HG03280 (cell line): ENCODE measurements around the gene F2RL2.
"Not testable (repeated sequence)": the region's sequence is repeated elsewhere in the genome, so short reads cannot be mapped to it uniquely, and the experiment has no call there.

ENCODE experiments used
- ATAC-seq: cut with Tn5 transposase; IDR thresholded peaks from one replicate; pipeline ENCODE4 v1.9.1; 2021; ENCODE audit warnings: mild to moderate bottlenecking, moderate library complexity; ENCODE audit not compliant: unreplicated experiment

Gene F2RL2

DNA sequence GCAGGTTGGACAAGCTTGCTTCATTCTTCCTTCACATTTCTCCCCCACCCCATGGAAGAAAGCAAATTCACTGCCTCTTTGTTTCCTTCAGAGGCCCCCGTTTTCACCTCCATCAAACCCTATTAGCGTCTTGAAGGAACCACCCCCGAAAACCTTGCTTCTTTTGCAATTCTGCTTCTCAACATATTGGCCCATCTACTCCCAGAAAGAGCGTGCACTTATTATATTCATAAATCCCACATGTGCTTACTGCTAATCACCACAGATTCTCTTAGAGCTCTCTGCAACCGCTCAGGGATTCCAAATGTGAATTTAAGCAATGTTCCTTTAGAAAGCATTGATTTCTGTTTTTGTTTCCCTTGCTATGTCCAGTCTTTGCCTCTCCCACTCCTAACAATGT lies 1.1 kb downstream of the F2RL2 start:
- ATAC-seq: no peak

DNA sequence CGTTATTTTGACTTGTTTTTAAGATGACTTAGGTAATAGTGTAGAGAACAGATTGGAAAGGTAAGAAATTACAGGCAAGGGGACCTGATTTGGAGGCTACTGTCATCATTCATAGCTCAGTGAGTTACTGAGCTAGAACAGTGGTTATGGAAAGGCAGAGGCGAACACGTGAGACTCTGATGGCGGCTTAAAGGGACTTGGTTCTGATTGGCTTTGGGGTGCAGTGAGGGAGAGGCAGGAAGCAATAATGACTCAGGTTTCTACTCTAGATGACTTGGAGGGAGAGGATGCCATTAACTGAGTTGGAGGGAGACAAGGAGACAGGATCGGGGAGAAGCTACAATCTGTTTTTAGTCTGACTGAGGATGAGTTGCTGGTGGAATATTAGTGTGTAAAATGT lies 3.0 kb downstream of the F2RL2 start:
- ATAC-seq: no peak

DNA sequence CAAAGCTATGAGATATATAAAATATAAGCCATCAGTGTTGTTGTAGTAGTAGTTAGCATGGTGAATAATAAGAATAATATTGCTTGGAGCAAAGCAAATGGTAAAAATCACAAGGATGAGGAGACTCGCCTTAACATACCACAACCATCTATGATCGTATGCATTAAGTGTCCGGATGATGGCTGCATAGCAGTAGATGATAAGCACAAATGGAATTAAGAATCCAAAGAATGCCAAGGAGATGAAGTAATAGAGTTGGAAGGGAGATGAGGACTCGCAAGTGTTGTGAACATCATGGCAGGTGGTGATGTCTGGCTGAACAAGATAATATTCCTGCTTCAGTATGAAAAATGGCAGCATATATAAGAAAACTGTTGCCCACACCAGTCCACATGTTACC lies 5.5 kb downstream of the F2RL2 start:
- no peak for ATAC-seq

DNA sequence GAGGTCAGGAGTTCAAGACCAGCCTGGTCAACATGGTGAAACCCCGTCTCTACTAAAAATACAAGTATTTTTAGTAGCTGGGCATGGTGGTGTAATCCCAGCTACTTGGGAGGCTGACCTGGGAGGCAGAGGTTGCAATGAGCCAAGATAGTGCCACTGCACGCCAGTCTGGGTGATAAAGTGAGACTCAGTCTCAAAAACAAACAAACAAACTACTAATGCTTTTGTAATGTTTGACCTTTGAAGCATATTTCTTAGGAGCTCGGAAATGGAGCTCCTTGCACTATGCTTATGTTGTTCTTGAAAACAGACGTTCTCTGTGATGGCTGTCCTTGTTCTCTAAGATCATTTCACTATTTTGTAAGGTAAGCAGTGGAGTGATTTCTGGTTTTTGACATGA lies 6.0 kb downstream of the F2RL2 start:
- ATAC-seq: no peak

DNA sequence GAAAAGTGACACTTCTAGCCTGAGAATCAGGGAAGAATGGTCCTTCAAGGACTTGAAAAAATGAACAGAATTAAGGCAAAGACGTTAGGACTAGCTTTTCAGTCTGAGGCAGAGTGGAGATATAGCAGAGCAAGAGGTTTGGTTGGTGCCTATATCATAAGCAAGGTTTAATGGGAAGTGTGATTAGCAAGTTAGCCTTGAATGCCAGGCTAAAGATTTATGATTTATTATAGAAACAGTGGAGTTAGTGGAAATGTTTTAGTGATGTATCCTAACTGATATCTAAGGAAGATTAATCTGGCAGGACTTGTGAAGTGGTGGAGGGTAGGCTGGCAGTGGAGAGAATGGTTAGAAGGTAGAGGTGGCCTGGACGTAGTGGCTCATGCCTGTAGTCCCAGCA lies 7.0 kb downstream of the F2RL2 start:
- no peak for ATAC-seq

DNA sequence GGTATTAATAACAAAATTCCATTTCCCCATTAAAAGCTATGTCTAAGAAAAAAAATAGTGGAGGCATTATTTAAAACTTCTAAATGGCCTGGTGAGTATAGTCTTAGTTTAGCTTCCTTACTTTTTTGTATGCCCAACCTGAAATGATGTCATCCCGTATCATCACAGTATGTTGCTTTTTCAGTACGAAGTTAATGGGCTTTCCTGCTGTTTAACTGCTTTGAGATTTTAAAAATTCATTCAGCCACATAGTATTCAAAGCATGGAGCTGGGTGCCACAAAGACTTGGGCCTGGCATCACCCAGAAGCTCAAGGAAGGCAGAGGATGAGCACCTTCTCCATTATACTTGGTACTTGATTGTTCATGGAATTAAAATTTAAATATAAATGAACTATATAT lies 7.4 kb downstream of the F2RL2 start:
- ATAC-seq: no peak

DNA sequence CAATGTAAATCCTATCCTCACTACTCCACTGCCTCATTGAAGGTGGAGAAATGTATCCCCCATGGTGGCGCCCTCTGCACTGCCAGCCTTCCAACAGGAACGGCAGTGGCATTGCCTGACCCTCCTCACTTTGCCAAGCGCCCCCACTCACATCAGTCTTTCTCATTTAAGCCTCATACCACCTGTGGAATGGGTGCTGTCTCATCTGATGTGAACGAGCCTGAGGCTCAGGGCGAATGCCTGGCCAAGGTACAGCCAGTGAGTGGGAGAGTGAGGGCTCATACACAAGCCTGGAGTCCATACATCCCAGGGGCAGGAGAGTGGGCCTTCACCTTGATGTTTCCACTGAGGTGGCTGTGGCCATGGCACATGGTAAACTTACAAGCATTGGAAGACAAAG lies 10.3 kb downstream of the F2RL2 start:
- ATAC-seq: no peak

DNA sequence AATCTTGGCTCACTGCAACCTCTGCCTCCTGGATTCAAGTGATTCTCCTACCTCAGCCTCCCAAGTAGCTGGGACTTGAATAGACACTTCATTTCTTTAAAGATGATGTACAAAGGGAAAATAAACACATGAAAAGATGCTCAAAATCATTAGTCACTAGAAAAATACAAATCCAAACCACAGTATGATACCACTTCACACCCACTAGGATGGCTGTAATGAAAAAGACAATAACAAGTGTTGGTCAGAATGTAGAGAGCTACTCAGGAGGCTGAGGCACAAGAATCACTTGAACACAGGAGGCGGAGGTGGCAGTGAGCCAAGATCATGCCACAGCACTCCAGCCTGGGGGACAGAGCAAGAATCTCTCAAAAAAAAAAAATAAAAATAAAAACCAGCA lies 13.0 kb downstream of the F2RL2 start:
- ATAC-seq: no peak

DNA sequence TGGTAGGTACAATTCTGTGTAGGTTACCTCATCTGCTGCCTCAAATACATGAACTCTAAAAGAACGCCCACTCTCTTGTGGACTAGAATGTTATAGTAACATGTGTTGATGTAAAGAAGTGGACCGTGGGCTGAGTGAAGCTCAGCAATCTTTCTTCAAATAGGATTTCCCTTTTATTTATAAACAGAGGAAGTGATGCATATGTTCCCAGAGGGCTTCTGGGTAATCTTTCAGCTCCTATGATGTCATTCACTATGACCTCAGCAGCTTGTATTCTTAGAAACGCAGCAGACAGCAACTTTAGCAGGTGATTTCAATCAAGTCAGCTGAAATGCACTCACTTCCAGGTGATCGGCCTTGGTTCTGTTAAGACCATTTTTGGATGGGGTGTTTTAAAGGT lies 14.4 kb downstream of the F2RL2 start:
- ATAC-seq: no peak

DNA sequence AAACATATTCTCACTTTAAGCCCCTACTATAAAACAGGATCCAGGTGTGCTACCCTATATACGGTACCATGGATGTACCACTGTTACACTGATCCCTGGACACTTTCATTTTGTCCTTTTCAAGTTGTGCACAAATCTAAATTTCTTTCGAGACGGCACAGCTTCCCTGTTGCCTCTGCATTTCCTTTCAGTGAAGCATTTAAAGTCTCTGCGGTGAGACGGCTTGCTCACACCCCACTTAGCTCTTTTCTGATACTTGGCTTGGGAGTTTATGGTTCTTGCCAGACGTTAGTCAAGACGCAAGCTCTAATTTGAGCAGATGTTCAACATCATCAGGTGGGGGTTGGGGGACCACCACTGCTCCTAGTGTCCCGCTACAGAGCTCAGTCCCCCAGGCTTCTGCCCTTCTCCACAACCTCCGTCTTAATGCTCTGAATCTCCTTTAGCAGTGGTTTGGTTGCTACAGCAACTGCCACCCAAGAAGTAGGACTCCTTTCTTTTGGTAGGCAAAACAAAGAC lies 15.8 kb downstream of the F2RL2 start:
- ATAC-seq: no peak

DNA sequence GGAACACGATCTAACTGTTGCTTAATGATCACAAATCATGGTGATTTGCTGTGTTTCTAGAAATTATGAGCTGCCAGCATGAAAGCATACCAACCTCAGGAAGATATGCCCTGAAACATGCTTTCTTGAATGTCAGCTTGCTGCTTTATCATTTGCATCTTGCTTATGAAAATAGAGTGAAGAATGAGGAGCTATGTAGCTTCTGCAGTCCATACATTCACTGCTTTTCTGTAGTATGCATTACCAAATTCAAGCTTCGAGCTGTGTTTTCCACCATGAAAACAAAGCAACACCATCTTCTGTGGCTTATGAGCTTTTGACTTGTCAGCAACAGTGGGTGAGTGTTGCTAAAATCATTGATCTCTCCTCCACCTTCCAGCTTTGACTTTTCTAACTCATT lies 16.5 kb downstream of the F2RL2 start:
- no peak for ATAC-seq

DNA sequence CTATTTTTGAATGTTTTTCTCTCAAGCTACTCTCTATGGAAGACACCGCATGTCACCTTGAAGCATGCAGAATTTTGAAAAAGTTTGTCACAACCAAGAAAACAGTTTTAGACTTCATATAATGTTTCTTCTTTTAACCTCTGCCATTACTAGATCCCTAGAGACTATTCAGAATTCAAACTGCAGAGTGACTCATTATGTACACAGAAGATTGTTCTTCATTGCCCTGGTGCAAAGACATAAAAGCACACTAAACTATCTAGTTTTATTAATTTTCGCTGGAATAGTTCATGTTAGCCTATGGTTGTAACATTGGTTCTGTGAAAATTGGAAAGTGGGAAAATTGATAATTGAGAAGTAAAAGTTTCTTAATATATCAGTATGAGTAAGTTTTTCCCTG lies 18.4 kb downstream of the F2RL2 start:
- ATAC-seq: no peak

DNA sequence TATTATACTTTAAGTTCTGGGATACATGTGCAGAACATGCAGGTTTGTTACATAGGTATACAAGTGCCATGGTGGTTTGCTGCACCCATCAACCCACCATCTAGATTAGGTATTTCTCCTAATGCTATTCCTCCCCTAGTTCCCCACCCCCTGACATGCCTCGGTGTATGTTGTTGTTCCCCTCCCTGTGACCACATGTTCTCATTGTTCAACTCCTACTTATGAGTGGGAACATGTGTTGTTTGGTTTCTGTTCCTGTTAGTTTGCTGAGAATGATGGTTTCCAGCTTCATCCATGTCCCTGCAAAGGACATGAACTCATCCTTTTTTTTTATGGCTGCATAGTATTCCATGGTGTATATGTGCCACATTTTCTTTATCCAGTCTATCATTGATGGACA lies 19.2 kb downstream of the F2RL2 start:
- ATAC-seq: not testable (repeated sequence)

DNA sequence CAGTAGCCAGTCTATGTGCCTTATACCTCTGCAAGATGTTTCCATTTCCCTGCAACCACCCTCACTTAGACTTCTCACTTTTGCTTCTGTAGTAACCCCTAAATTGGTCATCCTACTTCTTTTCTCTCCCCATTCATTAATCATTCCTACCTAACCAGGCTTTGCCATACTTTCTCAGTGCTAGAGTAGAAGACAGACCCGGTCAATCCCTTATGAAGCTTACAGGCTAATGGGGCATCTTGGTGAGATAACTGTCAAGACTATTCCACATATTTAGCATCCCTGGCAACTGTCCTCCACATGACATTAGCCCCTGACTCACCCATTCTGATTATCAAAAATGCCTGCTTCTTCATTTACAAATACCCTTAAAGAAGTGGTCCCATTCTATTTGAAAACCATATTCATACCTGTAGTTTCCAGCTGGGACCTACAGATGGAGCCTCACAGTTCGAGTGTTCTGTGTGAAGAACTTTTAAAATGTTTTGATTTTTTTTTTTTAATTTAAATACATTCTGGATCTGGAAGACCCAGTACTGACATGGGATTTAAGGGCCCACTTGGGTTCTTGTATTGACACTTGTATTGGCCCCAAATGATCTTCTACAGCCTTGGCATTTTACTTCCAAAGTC lies 21.0 kb downstream of the F2RL2 start:
- ATAC-seq: no peak

DNA sequence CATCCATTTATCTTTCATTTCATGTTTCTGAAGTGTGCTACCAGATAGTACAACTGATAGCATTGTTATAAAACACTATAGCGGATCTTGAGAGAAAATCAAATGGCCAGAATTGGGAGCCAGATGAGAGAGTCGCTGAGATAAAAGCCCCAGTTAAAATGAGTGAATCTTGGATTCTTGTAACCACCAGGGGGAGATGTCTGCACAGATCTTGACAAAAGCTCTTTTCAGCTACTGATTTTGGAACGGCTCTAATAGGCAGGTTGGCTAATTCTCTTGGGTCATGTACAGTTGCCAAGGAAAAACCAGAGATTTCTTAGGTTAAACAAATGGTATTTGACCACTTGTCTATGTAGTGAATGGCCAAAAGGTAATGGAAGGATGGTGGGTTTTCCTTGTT lies 21.7 kb downstream of the F2RL2 start:
- no peak for ATAC-seq

DNA sequence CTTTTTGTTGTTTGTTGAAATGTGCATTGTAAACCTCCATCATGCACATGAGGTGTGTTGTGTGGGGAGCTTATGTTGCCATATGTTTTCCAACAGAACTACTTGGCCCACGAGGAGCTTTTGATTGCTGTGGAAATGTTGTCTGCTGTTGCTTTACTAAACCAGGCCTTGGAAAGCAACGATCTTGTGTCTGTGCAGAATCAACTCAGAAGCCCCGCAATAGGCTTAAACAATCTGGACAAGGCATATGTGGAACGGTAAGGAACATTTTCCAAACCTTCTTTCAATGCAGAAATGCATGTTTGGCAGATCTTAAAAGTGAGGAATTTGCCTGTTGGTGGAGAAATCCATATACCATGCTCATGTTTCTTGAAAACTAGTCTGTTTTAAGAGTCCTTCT lies 22.5 kb downstream of the F2RL2 start:
- no peak for ATAC-seq

DNA sequence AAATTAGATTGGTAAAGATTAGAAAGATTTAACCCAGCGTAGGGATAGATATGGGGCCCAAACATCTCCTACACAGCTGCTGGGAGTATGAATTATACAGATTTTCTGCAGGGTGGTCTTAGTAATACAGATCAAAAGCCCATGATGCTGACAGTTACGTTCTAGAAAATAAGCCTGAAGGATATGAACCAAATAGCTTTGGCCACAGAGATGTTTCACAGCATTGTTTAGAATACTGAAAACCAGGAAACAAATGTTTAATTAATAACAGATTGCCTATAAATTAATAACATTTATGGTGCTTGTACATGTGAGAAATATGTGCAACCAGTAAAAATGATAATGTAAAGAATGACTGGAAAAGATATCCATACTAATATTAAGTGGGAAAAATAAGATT lies 24.7 kb downstream of the F2RL2 start:
- ATAC-seq: no peak

DNA sequence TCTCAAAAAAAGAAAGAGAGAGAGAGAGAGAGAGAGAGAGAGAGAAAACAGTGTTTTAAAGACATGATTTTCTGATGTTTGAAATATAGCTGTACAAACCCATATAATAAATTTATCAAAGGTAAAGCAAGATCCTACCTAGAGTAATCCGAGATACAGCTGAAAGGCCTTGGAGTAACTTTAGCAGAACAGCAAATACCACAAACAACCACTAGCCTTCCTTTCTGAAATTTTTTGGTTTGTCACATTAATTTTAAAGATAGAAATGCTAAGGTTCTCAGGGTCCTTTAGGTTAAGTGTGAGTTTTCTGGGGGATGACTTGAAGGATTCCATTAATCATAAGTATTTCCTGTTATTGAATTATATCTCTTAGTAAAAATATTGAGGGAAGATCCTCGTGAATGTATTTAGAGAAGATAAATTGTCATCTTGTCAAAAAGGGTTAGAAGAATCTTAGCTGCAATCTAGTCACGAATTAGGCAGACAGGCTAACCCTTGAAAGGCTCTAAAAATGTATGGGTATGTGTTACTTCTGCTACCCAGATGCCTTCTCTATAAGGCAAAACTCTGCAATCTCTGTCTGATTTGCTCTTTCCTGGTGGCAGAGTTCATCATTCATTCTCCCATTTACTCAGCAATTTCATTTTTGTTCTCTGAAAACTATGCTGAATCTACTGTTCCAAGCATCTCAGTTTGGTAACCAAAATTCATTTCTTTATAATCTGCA lies 27.3 kb downstream of the F2RL2 start:
- ATAC-seq: no peak

DNA sequence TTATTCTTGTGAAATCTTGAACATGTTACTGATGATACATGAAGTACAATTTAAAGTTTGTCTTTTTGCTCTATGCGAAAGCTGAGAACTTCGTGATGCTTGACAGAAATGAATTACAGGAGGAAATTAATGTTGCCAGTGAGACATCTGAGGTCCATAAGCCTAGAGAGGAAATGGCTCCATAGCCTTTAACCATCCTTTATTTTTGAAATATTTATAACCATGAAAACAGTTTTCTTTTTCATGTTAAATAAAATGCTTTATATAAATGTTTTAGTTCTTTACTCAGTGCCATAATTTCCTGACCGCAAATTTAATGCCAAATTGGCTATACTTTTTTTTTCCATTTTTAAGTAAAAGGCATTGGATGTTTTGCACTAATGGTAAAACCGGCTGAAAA lies 29.1 kb downstream of the F2RL2 start:
- ATAC-seq: no peak

DNA sequence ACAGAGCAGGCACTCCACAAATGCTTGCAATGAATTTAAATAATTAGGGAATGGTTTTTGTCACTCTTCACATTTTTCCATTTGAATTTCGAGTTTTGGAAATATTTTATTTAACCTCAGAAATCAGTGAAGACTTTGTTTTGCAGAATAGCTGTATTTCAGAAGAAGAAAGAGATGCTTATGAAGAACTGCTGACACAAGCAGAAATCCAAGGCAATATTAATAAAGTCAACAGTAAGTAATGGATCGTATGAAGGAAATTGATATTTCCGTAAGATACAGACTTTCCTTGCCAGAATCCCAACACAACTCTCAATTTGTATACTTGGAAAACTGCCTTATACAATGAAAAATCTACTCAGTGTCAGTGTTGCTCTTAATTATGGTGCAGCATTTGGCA lies 30.5 kb downstream of the F2RL2 start:
- ATAC-seq: no peak

DNA sequence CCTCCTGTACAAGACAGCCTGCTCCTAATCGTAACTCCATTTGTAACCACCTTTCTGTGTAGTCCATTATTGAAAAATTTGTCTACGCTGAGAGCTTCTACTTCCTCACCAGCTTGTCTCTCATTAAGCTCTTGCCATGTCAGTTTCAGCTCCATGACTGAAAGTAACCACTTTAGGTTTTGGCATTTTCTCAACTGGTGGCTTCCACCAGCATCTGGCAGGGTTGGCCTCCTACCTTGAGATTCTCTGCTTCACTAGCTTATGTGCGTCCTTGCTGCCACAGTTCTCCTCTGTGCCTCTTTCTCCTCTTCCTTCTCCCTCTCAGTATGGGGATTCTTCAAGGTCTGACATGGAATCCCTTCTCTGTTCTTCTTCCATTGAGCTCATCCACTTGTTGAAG lies 31.8 kb downstream of the F2RL2 start:
- no peak for ATAC-seq

DNA sequence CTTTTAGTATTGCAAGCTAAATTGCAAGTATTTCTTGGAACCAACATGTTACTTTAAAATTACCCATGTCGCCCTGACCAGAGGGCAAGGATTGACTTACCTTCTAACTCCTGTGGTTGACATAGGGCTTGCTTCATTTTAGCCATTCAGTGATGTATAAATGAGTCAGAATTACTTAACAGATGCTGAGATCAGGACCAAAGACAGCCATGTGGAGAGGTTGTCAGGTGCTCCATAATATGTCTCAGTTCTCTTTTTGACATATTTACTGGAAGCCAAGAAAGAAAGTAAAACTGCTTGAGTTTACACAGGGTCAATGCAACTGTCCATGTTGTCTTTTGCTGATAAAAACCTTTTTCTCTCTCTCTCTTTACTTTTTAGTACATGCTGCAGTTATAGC lies 33.2 kb downstream of the F2RL2 start:
- ATAC-seq: peak; percentile 97

DNA sequence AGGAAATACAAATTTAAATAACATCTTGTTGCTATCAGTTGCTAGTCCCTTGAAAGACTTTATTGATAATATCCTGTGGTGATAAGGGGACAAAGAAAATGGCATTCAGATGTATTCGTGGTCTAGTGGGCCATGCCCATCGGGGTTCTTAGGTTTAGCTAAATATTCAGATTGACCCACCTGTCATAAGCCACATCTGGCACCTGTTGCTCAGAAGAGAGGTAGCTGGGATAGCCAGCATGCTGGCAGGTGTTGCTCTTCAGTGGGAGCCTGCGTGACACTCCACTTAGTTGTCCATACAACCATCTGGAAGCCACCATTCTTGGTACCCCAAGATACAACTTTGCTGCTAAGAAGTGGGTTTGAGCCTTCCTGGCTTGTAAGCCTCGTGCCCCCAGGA lies 36.7 kb downstream of the F2RL2 start:
- ATAC-seq: no peak
